Liver (tissue), 9 donors: Measurements from ENCODE around the gene CNTN2. TPM values are rescaled to one million over a fixed set of nuclear protein-coding genes. Genes with fewer than 3 reads are reported as not detected.

Experiments used
- DNase-seq: peaks from one replicate; pipeline ENCODE4 v3.0.0-alpha.2; 2017; ENCODE audit warnings: low spot score
- H3K27ac ChIP-seq, 2 donors: one replicate each; pipeline ENCODE4 v1.7.0; 2013; ENCODE audit warnings: inconsistent platforms in 2 of 2, low read length in 2 of 2, control low read depth in 1 of 2, low read depth in 1 of 2, mild to moderate bottlenecking in 1 of 2
- H3K27me3 ChIP-seq, 4 donors: one replicate each; pipeline versions ENCODE4 v1.6.1 to v1.7.0; 2013; ENCODE audit warnings: low read length in 3 of 4, inconsistent platforms in 1 of 4, mild to moderate bottlenecking in 1 of 4, moderate library complexity in 1 of 4; ENCODE audit not compliant: control insufficient read depth in 4 of 4, insufficient read depth in 4 of 4
- H3K36me3 ChIP-seq, 4 donors: one replicate each; pipeline versions ENCODE4 v1.6.1 to v1.7.0; 2013; ENCODE audit warnings: low read length in 3 of 4, mild to moderate bottlenecking in 3 of 4, low read depth in 1 of 4, moderate library complexity in 1 of 4; ENCODE audit not compliant: control insufficient read depth in 4 of 4, insufficient read depth in 3 of 4
- H3K4me1 ChIP-seq, 4 donors: one replicate each; pipeline versions ENCODE4 v1.6.1 to v1.7.0; 2013; ENCODE audit warnings: low read length in 3 of 4, mild to moderate bottlenecking in 3 of 4, moderate library complexity in 1 of 4; ENCODE audit not compliant: control insufficient read depth in 4 of 4, insufficient read depth in 4 of 4
- H3K4me3 ChIP-seq, 3 donors: one replicate each; pipeline versions ENCODE4 v1.6.1 to v1.7.0; 2013; ENCODE audit warnings: low read length in 3 of 3, control low read depth in 1 of 3, low read depth in 1 of 3, mild to moderate bottlenecking in 1 of 3
- H3K9ac ChIP-seq, 2 donors: one replicate each; pipeline ENCODE4 v1.7.0; 2013; ENCODE audit warnings: low read length in 2 of 2, mild to moderate bottlenecking in 2 of 2, moderate library complexity in 2 of 2, control low read depth in 1 of 2, low read depth in 1 of 2
- H3K9me3 ChIP-seq, 4 donors: one replicate each; pipeline versions ENCODE4 v1.6.1 to v1.7.0; 2013; ENCODE audit warnings: low read length in 3 of 4; ENCODE audit not compliant: control insufficient read depth in 4 of 4
- ATF3 ChIP-seq: IDR thresholded peaks from 2 replicates; pipeline ENCODE4 v1.6.1; 2016; ENCODE audit warnings: antibody characterized with exemption
- EGR1 ChIP-seq, 2 donors: IDR thresholded peaks; 2 replicates each; pipeline ENCODE4 v1.6.1; 2016 to 2018; ENCODE audit warnings: antibody characterized with exemption in 2 of 2, low read depth in 2 of 2
- FOXA2 ChIP-seq: IDR thresholded peaks from 2 replicates; pipeline ENCODE4 v1.6.1; 2016; ENCODE audit warnings: antibody characterized with exemption
- GABPA ChIP-seq, 2 donors: IDR thresholded peaks in 1 of 2; conservative IDR thresholded peaks in 1 of 2; 2 replicates each; pipeline ENCODE4 v1.6.1; 2016; ENCODE audit warnings: antibody characterized with exemption in 2 of 2, mild to moderate bottlenecking in 1 of 2, moderate library complexity in 1 of 2
- HNF4A ChIP-seq, 2 donors: conservative IDR thresholded peaks; 2 replicates each; pipeline ENCODE4 v1.6.1; 2016; ENCODE audit warnings: antibody characterized with exemption in 2 of 2, mild to moderate bottlenecking in 2 of 2
- HNF4G ChIP-seq: IDR thresholded peaks from 2 replicates; pipeline ENCODE4 v1.6.1; 2016; ENCODE audit warnings: antibody characterized with exemption
- JUND ChIP-seq, 2 donors: IDR thresholded peaks; 2 replicates each; pipeline ENCODE4 v1.6.1; 2016; ENCODE audit warnings: antibody characterized with exemption in 2 of 2
- NR2F2 ChIP-seq: IDR thresholded peaks from 2 replicates; pipeline ENCODE4 v1.6.1; 2016; ENCODE audit warnings: antibody characterized with exemption
- RAD21 ChIP-seq, 2 donors: IDR thresholded peaks; 2 replicates each; pipeline ENCODE4 v1.6.1; 2016; ENCODE audit warnings: antibody characterized with exemption in 2 of 2, mild to moderate bottlenecking in 2 of 2
- RXRA ChIP-seq, 2 donors: IDR thresholded peaks; 2 replicates each; pipeline ENCODE4 v1.6.1; 2017 to 2018; ENCODE audit warnings: antibody characterized with exemption in 2 of 2, mild to moderate bottlenecking in 1 of 2
- SP1 ChIP-seq: IDR thresholded peaks from 2 replicates; pipeline ENCODE4 v1.6.1; 2018; ENCODE audit warnings: antibody characterized with exemption, mild to moderate bottlenecking
- TAF1 ChIP-seq: conservative IDR thresholded peaks from 2 replicates; pipeline ENCODE4 v1.6.1; 2016; ENCODE audit warnings: antibody characterized with exemption, mild to moderate bottlenecking
- YY1 ChIP-seq: IDR thresholded peaks from 2 replicates; pipeline ENCODE4 v1.6.1; 2016; ENCODE audit warnings: antibody characterized with exemption, mild to moderate bottlenecking
- WGBS: extraction: QIAGEN DNeasy Blood & Tissue Kit; methylation state at CpG from one replicate; pipeline ENCODE4 v1.1.7; 2013; 5-methylcytosine and 5-hydroxymethylcytosine counted together
- polyA plus RNA-seq, 2 donors: library from polyadenylated mRNA; stranded (reverse) in 1 of 2; unstranded in 1 of 2; fragments of 200-250 nt in 1 of 2; fragments of >200 nt in 1 of 2; fragmentation: Nextera tagmentation in 1 of 2; extraction: Ambion mirVana in 1 of 2; gene quantifications; one replicate each; pipeline versions ENCODE4 v1.2.1 to v1.2.3, GENCODE V29; 2013 to 2015
- total RNA-seq, 2 donors: library from RNA; depleted of rRNA; stranded (reverse); fragments of >200 nt; gene quantifications; one replicate each; pipeline ENCODE4 v1.2.3, GENCODE V29; 2014
- TF ChIP-seq, protein P1 (sequence below): IDR thresholded peaks from 2 replicates; pipeline ENCODE4 v1.6.1; 2016; ENCODE audit warnings: antibody characterized with exemption
- TF ChIP-seq, protein P2 (sequence below): IDR thresholded peaks from 2 replicates; pipeline ENCODE4 v1.6.1; 2016; ENCODE audit warnings: antibody characterized with exemption, mild to moderate bottlenecking
- TF ChIP-seq, protein P3 (sequence below): fragments of 150-350 bp; IDR thresholded peaks from 2 replicates; pipeline ENCODE4 v1.5.1; 2017; ENCODE audit warnings: improper control_type of control experiment, low read depth, low read length; ENCODE audit not compliant: missing input control
- TF ChIP-seq, protein P4 (sequence below): IDR thresholded peaks from 2 replicates; pipeline ENCODE4 v1.6.1; 2016; ENCODE audit warnings: antibody characterized with exemption
- donor health status: healthy.
- donor health status: healthy.
- donor health status: healthy.
- donor health status: healthy.
- donor health status: healthy.

CNTN2 gene
- total and polyA plus RNA-seq, 4 donors, result 0.05 to 0.25 (median 0.17) TPM

- Histone ChIP-seq H3K9me3 (no peaks in the 10 kb centered on the region), H3K27me3 (no peaks in the 10 kb centered on the region), H3K4me1 (peaks cover 4 to 28% (median 16%) of the 10 kb centered on the region in 4 donors), H3K27ac (no peak overlapping the region), H3K9ac (no peak overlapping the region), H3K36me3 (no peaks in the 10 kb centered on the region), H3K4me3 (no peak overlapping the region)
- TF ChIP-seq NR2F2, result no peak
- TF ChIP-seq, protein P1, sequence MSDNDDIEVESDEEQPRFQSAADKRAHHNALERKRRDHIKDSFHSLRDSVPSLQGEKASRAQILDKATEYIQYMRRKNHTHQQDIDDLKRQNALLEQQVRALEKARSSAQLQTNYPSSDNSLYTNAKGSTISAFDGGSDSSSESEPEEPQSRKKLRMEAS, result peak; percentile 69
- 28% methylated on average over 11 of the region's 11 CpGs for whole genome bisulfite sequencing
- DNase-seq, result no peak
Measured at GRCh38 chr1:205045146-205045545, 2.1 kb downstream of the CNTN2 start.

- Histone ChIP-seq H3K4me3 (no peak overlapping the region), H3K36me3 (no peaks in the 10 kb centered on the region), H3K4me1 (peaks cover 0 to 12% (median 4%) of the 10 kb centered on the region in 4 donors), H3K9me3 (no peaks in the 10 kb centered on the region), H3K27me3 (no peaks in the 10 kb centered on the region), H3K27ac (no peak overlapping the region), H3K9ac (no peak overlapping the region)
- 80% methylated on average over 4 of the region's 4 CpGs for WGBS
- DNase-seq, result no peak
- TF ChIP-seq ATF3, result no peak
- no peak for TF ChIP-seq HNF4A (conservative IDR thresholded peaks at IDR 0.05)
- no peak for TF ChIP-seq YY1
- TF ChIP-seq HNF4G, result no peak
- no peak for TF ChIP-seq NR2F2
- TF ChIP-seq, protein P2, sequence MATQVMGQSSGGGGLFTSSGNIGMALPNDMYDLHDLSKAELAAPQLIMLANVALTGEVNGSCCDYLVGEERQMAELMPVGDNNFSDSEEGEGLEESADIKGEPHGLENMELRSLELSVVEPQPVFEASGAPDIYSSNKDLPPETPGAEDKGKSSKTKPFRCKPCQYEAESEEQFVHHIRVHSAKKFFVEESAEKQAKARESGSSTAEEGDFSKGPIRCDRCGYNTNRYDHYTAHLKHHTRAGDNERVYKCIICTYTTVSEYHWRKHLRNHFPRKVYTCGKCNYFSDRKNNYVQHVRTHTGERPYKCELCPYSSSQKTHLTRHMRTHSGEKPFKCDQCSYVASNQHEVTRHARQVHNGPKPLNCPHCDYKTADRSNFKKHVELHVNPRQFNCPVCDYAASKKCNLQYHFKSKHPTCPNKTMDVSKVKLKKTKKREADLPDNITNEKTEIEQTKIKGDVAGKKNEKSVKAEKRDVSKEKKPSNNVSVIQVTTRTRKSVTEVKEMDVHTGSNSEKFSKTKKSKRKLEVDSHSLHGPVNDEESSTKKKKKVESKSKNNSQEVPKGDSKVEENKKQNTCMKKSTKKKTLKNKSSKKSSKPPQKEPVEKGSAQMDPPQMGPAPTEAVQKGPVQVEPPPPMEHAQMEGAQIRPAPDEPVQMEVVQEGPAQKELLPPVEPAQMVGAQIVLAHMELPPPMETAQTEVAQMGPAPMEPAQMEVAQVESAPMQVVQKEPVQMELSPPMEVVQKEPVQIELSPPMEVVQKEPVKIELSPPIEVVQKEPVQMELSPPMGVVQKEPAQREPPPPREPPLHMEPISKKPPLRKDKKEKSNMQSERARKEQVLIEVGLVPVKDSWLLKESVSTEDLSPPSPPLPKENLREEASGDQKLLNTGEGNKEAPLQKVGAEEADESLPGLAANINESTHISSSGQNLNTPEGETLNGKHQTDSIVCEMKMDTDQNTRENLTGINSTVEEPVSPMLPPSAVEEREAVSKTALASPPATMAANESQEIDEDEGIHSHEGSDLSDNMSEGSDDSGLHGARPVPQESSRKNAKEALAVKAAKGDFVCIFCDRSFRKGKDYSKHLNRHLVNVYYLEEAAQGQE, result no peak
- TF ChIP-seq, protein P1, result no peak
- TF ChIP-seq EGR1 (IDR thresholded peaks at IDR 0.05; ENCODE audit: low read depth in 2 of 2), result no peak
Measured at GRCh38 chr1:205046870-205047269, 3.9 kb downstream of the CNTN2 start.

- Histone ChIP-seq H3K4me1 (peaks cover 0 to 9% (median 2%) of the 10 kb centered on the region in 4 donors), H3K27ac (no peak overlapping the region), H3K36me3 (no peaks in the 10 kb centered on the region), H3K4me3 (no peak overlapping the region), H3K9me3 (no peaks in the 10 kb centered on the region), H3K27me3 (no peaks in the 10 kb centered on the region), H3K9ac (no peak overlapping the region)
- no peak for DNase-seq
- WGBS, result 88% methylated on average over 5 of the region's 5 CpGs
- TF ChIP-seq GABPA (IDR thresholded peaks at IDR 0.05 in 1 of 2, conservative IDR thresholded peaks at IDR 0.05 in 1 of 2) (no peak), JUND (IDR thresholded peaks at IDR 0.05) (no peak), RAD21 (IDR thresholded peaks at IDR 0.05) (no peak), HNF4G (no peak), YY1 (no peak), ATF3 (no peak), EGR1 (IDR thresholded peaks at IDR 0.05; ENCODE audit: low read depth in 2 of 2) (no peak), FOXA2 (no peak), TAF1 (no peak), RXRA (IDR thresholded peaks at IDR 0.05) (no peak), SP1 (no peak)
- TF ChIP-seq, protein P3, sequence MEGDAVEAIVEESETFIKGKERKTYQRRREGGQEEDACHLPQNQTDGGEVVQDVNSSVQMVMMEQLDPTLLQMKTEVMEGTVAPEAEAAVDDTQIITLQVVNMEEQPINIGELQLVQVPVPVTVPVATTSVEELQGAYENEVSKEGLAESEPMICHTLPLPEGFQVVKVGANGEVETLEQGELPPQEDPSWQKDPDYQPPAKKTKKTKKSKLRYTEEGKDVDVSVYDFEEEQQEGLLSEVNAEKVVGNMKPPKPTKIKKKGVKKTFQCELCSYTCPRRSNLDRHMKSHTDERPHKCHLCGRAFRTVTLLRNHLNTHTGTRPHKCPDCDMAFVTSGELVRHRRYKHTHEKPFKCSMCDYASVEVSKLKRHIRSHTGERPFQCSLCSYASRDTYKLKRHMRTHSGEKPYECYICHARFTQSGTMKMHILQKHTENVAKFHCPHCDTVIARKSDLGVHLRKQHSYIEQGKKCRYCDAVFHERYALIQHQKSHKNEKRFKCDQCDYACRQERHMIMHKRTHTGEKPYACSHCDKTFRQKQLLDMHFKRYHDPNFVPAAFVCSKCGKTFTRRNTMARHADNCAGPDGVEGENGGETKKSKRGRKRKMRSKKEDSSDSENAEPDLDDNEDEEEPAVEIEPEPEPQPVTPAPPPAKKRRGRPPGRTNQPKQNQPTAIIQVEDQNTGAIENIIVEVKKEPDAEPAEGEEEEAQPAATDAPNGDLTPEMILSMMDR, result no peak
- TF ChIP-seq, protein P4, sequence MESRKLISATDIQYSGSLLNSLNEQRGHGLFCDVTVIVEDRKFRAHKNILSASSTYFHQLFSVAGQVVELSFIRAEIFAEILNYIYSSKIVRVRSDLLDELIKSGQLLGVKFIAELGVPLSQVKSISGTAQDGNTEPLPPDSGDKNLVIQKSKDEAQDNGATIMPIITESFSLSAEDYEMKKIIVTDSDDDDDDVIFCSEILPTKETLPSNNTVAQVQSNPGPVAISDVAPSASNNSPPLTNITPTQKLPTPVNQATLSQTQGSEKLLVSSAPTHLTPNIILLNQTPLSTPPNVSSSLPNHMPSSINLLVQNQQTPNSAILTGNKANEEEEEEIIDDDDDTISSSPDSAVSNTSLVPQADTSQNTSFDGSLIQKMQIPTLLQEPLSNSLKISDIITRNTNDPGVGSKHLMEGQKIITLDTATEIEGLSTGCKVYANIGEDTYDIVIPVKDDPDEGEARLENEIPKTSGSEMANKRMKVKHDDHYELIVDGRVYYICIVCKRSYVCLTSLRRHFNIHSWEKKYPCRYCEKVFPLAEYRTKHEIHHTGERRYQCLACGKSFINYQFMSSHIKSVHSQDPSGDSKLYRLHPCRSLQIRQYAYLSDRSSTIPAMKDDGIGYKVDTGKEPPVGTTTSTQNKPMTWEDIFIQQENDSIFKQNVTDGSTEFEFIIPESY, result no peak
- TF ChIP-seq, protein P1, result no peak
Measured at GRCh38 chr1:205047764-205048231, 4.8 kb downstream of the CNTN2 start.
